Suppressor macrophage treated with lipopolysaccharide for 1 hour (primary cell): ENCODE results near the gene TCP11X1.
"Not testable (repeated sequence)": the region's sequence is repeated elsewhere in the genome, so short reads cannot be mapped to it uniquely, and the experiment has no call there.

ENCODE experiments used
- DNase-seq, 3 donors: peaks; one replicate each; pipeline ENCODE4 v3.0.0-alpha.2; 2020 to 2022

Gene TCP11X1

DNA sequence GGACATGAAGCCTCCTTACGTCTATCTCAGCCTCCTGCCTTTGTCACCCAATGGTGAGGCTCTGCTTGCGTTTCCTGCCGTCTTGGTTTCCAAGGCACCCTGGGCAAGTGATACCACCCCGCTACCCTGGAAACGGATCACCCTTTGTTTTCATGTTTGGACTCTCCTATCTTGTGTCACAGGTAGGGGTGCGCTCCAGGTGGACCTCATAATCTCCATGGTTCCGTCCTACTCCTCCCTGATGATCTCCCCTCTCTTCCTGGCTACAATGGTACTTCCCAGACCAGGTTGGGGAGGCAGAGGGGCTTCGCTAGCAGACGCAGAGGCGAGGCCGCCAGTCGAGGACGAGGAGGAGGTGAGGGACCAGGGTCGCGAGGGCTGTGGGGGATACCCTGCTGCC is at the start of gene TCP11X1:
TCP11X1 (plus strand) TSS at position 316 of the 400 bp plus-strand sequence.
- DNase-seq: not testable (repeated sequence)

DNA sequence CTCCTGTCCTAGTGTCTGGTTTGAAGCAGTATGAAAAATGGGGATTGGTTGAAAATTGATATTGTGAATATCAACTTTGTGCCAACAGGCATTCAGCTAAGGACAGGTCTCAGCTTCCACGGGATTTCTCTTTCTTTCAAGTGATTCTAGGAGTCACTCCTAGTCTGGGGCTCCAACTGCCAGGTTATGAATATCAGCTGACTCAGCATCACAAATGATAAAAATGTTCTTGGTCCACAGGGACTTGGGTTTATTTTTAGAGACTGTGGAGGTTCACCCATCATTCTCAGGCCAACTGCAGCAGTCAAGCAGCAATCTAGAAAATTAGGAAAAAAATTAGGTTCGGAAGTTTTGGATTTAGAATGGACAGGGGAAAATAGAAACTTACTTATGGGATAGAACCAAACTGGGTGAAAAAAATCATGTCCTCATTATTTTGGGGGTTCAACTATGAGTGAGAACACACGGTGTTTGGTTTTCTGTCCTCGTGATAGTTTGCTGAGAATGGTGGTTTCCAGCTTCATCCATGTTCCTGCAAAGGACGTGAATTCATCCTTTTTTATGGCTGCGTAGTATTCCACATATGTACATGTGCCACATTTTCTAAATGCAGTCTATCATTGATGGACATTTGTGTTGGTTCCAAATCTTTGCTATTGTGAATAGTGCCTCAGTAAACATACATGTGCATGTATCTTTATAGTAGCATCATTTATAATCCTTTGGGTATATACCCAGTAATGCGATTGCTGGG is 29.0 kb upstream of the TCP11X1 start:
- DNase-seq: no peak

DNA sequence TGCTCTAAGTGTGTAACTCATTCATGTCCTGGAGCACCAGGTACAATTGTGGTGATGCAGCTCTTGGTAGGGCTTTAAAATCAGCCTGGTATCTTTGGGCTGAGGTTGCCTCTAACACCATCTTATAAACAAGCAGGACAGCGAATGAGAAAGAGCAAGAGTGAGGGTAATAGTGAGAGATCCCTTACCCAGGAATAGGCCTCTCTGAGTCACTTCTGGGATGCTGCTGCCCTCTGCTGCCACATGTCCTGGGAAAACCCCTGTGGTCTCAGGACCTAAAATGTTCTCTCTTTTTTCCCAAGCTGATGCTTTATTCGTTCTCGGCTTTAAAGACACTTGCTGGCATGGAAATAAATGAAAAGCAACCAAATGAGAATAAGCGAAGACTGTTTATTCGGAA is 7.2 kb upstream of the TCP11X1 start:
- DNase-seq: not testable (repeated sequence)

DNA sequence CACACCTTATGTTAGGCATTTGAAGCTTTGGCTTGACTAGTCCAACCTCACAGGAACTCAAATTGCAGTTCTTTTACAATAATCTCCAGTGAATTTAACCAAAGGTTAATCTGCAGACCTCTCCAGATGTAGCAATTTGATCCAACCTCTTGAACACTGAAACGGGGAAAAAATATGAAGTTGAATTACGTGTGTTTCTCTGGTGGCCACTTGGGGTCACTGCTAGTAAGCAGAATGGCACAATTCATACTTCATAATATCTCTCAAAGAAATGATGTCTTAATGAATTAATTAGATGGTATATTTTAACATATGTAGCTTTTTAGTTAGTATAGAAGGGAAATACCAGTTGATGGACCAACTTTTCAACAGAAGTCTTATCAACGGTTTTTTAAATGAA is 1.4 kb downstream of the TCP11X1 start:
- DNase-seq: not testable (repeated sequence)

DNA sequence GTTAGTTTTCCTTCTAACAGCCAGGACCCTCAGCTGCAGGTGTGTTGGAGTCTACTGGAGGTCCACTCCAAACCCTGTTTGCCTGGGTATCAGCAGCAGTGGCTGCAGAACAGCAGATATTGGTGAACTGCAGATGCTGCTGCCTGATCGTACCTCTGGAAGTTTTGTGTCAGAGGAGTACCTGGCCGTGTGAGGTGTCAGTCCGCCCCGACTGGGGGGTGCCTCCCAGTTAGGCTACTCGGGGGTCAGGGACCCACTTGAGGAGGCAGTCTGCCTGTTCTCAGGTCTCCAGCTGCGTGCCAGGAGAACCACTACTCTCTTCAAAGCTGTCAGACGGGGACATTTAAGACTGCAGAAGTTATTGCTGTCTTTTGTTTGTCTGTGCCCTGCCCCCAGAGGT is 20.6 kb downstream of the TCP11X1 start:
- not testable (repeated sequence) for DNase-seq

DNA sequence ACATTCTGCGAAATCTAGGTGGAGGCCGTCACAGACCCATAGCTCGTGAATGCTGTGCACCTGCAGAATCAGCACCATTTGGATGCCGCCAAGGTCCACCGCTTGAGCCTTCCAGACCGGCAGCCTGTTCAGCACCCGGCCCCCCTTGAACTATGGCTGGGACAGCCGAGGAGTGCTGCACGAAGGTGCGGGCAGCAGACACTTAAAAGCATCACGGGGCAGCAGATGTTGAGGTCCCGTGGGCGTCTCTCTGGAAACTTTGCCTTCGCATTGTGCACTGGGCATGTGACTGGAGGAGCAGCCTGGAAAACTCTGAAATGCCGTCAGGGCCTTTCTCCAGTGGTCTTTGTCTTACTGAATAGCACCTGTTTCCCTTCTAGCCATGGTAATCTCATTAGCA is 25.2 kb downstream of the TCP11X1 start:
- DNase-seq: not testable (repeated sequence)

DNA sequence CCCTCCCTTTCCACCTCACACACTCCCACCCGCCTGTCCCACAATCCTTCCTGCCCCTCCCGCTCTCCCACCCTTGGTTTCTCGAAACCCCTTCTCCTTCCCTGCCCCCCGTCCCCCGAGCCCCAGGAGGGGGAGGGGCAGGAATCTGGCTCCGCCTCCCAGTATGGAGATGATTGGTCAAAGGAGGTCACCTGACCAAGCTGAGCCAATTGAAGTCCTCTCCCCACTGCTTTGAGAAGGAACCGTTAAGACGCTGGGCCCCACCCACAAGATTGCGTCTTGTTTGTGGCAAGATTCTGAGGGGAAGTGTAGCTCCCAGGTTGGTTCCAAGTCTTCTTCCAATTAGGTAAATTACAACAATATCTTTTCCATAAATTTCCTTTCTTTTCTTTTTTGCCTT is 31.8 kb downstream of the TCP11X1 start, which contains the start of gene NXF2:
NXF2 (plus strand) TSS at position 275 of the 400 bp plus-strand sequence. CDS start 59,912 bp downstream, outside the sequence.
- not testable (repeated sequence) for DNase-seq

DNA sequence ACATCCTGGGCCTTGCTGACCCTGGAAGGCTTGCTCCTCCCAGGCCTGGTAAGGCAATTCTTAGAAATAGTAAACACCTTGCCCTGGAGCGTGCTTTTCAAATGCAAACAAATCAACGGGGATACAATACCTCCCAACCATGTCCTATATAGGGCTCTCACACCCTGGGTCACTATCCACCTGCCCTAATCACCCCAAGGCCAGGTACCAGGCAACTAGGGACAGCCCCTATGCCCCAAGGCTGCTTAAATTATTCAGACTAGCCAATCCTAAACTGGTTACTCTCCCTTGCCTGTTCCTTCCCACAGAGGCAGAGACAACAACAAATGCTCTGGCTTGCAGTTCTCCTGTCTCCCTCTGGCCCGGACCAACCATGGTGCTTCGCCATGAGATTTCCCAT is 57.1 kb downstream of the TCP11X1 start:
- DNase-seq: not testable (repeated sequence)
